GM19351 (cell line): Measurements from ENCODE around the gene SMYD3.
"Not testable (repeated sequence)": the region's sequence is repeated elsewhere in the genome, so short reads cannot be mapped to it uniquely, and the experiment has no call there.

Source experiments
- ATAC-seq: cut with Tn5 transposase; IDR thresholded peaks from one replicate; pipeline ENCODE4 v1.9.1; 2021; ENCODE audit warnings: mild to moderate bottlenecking, moderate library complexity; ENCODE audit not compliant: unreplicated experiment

SMYD3 gene

DNA sequence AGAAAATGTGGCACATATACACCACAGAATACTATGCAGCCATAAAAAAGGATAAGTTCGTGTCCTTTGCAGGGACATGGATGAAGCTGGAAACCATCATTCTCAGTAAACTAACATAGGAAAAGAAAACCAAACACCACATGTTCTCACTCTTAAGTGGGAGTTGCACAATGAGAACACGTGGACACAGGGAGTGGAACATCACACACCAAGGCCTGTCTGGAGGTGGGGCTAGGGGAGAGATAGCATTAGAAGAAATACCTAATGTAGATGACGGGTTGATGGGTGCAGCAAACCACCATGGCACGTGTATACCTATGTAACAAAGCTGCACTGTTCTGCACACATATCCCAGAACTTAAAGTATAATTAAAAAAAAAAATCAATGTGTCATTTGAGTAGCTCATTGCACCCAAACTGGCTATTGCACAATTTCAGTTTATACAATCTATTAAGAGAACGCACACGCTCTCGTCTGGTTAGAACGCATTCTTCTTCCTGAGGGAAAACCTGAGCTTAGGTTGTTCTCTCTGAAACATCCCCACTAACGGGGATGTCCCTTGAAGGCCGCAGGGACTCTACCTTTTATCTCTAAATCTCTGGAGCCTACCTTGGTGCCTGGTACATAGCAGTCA lies 535.9 kb downstream of the SMYD3 start:
- ATAC-seq: not testable (repeated sequence)

DNA sequence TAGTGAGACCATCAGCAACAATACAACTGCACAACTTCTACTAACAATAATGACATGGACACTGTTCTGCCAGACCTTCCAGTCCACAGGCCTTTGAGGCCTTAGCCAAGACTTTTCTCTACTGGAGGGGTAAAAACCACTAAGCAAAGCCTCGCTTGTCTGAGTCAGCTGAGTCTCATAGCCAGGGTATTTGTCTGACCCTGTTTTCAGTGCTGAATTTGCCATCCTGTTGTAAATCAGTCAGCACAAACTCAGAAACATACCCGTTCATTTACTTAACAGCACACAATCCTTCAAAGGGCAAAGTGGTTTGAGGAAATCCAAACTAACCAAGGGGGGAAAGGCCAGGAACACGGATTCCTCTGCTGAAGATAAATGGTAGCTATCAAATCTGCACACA lies 537.8 kb downstream of the SMYD3 start:
- ATAC-seq: no peak

DNA sequence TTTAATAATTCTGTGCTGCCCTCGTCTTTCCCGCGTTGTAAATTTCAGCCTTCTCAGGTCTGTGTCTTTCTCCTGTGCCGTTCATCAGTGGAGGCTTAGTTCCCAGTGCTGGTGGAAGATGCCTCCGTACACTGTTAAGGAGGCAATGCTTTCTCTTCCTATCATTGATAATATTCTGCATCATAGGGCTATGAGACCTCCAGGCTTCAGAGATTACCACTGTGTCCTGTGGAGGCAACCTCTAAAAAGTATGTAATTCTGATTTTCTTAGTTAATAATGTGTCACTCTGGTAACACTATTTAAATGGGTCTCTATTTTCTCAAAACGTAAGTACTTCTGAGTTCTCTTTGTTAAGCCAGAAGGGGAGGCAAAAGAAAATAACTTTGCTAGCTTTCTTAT lies 538.3 kb downstream of the SMYD3 start:
- ATAC-seq: no peak

DNA sequence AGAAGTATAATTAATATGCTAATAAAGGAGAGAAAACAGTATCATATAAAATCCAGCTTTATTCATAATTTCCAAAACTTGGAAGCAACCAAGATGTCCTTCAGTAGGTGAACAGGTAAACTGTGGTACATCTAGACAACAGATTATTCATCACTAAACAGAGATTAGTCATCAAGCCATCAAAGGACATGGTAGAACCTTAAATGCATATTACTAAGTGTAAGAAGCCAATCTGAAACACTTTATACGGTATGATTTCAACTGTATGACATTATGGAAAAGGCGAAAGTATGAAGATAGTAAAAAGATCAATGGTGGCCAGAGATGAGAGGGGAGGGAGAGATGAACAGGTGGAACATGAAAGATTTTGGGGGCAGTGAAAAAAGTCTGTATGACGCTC lies 541.7 kb downstream of the SMYD3 start:
- ATAC-seq: no peak

DNA sequence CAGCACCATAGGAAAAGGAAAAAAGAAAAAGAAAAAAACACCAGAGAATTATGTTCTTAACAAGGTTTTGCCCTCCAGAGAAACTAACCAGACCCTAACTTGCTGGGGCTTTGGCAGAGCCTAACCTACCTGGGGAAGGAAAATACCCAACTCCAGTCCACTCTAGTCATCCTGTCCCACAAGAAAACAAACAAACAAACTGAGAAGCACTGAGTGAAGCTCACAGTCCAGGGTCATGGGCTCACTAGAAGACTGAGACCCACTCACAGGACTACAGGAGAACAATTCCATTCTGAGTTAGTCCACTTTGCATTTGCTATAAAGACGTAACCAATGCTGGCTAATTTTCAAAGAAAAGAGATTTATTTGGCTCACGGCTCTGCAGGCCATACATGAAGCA lies 543.4 kb downstream of the SMYD3 start:
- ATAC-seq: no peak

DNA sequence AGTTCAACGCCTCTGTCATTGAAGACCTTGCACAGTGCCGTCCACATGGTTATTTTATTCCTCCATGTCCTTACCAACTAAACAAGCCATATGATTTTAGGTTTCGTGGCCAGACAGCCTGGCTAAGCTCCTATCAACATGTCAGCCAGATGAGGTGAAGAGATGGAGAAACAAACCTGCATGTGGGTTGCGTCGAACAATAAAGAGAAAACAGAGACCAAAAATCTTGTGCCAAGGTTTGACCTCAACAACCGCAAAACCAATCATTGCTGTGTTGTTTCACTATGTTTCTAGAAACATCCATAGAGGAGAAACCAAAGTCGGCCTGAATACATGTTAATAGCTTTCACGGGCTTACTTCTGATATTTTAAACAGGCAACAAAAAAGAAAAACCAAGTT lies 544.6 kb downstream of the SMYD3 start:
- no peak for ATAC-seq

DNA sequence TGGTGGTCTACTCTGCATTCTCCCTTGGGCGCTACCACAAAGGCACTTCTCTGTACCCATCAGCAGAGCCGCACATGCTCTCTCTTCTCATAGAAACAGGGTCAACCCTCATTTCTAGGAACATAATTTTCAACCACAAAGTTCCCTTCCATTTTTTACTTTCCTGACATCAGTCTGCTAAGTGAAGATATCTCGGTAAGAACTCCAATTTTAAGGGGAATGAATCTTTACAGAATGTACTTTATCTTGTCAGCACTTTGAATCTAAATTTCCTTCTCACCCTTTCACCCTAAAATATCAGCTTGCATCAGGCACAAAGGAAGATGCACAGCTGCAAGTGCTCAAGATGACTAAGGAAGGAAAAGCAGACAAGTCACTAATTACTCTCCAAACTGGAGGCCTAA lies 545.9 kb downstream of the SMYD3 start:
- no peak for ATAC-seq

DNA sequence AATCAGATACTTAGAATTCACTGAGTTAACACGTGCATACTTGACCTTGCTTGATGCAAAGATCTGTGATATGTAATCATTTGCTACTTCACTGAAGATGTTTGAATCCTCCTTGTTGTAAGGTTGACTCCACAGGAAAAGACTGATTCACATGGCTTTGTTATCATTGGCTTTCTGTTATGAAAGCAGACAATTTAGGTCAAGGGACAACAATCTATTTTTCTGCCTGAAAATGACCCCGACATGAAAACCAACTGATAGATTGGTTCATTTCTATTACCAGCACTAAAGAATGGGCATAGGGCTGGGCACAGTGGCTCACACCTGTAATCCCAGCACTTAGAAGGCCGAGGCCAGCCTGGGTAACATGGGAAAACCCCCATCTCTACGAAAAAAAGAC lies 546.9 kb downstream of the SMYD3 start:
- no peak for ATAC-seq

DNA sequence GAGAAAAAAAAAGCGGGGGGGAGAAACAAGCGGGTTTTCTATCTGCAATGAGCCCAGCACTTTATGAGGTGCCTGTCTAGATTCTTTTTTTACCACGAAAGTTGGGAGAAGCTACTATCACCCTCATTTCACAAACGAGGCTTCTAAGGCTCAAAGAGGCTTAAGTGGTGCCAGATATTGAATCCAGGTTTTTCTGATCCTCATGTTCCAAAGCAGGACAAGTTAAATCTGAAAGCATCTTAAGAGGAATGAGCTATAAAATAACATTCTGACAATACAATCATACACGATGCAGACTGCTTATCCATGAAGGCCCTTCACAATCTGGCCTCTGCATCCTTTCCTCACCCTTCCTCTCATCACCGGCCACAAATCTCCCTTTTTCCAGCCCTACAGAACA lies 549.1 kb downstream of the SMYD3 start:
- no peak for ATAC-seq

DNA sequence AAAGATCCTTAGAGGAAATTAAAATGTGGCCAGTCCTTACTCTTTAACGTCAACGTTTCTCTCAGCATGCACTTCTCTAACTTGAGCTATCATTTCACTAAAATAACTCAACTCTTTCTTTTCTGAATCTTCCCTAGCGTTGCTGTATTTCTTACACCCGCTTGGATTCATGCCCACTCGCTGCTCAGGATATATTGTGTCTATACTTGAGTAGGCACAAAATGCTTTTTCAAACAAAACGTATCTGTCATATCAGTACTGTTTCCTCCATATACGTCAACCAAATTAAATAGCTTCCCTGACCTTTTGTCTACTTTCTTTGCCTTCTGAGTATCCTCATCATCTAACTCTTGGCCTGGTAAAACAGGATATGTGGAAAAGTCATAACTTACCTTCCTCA lies 549.7 kb downstream of the SMYD3 start:
- ATAC-seq: no peak

DNA sequence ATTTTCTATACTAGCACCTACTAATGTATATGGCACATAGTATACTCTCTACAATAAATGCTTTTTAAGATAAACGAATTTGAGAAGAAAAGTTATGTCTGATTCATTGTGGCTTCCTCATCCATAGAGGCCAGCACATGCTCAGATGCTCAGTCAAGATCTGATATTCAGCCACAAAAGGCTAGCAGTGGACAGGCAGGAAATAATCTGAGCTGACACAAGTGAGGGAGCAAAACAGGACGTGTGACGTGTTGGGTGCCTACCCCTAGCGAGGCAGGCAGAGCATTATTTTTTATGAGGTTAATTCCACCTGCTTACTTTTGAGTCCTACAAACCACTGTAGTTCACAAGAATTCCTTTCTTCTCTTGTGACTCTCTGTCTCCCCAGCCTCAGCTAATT lies 550.9 kb downstream of the SMYD3 start:
- ATAC-seq: no peak

DNA sequence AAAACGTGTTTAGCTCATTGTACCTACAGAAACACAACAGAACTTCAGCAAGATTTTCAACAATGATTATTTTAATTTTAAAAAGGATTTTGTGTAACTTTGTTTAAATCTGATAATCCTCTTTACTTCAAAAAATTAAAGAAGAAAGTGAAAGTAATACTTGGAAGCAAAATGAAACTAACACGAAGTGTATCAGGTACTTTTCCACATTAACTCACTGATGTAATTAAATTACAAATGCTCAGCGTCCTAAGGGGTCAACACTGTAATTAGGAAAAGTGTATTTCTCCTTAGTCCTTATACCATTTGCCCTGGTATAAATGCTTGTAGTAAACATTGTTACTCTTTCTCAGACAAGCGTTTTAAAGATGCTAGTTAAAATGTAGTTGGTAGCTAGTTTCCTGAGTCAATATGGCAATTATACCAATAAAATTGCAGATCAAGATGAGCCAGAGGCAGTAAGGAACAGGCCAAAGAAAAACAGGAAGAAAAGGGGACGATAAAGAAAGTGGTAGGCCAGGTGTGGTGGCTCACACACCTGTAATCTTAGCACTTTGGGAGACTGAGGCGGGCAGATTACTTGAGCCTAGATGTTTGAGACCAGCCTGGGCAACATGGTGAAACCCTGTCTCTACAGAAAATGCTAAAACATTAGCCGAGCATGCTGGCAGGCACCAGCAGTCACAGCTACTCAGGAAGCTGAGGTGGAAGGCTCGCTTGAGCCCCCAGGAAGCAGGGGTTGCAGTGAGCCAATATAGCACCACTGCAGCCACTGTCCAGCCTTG lies 553.0 kb downstream of the SMYD3 start:
- peak; percentile 51 for ATAC-seq

DNA sequence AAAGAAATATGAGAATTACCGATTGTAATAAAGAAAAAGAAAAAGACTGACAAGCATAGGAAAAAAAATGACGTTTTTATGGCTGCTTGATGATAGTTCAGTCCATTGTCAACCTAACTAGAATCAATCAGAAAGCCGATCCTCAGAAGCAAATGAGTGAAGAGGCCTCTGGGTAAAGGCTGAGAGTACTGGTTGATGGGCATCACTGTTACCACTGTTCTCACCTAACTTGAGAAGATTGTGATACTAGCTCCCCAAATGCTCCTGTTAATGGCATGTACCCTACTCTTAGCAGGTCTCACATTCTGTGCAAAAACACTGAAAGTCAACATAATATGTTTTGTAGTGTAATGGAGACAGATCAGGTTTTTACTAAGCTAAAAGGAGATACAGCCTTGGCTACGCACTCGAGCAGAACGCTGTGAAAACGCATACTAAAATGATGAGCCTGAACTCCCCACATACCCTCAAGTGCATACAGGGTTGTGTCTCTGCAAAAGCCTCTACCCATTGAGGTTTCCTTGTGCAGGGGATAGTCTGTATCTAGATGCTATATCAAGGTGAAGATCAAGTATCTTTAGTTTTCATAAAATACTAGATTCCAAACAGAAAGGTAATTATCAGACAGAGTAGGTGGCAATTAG lies 554.6 kb downstream of the SMYD3 start:
- ATAC-seq: no peak

DNA sequence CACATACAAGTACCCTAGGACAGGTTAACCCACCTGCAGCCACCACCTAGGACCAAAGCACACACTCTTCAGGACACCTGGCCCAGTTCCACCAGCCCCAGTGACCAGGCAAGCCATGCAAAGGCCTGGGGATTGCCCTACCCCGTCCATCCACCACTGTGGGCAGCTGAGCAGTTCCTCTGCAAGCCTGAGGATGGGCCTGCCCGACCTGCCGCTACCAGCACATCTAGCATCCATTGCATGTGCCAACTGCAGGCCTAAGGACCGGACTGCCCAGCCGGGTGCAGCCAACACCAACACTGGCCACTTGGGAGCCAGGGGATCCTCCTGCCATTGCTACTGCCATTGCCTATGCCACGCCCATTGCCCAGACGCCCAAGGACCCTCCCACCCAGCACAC lies 558.3 kb downstream of the SMYD3 start:
- ATAC-seq: no peak

DNA sequence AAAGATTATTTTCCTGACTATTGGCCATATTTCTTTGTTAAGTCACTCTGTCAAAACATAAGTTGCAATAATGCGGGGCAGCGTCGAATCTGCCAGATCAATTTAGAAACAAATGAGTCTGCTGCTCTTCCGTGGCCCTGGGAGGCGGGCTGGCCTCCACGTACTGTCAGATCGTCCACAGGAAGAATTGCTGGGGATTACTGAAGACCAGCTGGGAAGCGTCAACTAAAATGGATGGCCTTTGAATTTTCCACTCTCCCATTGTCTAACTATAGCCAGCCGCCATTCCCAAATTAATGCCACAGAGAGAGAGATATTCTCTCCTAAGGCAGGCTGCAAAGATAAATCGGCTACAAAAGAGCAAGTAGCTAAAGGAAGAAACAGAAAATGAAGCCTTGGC lies 560.2 kb downstream of the SMYD3 start:
- ATAC-seq: no peak

DNA sequence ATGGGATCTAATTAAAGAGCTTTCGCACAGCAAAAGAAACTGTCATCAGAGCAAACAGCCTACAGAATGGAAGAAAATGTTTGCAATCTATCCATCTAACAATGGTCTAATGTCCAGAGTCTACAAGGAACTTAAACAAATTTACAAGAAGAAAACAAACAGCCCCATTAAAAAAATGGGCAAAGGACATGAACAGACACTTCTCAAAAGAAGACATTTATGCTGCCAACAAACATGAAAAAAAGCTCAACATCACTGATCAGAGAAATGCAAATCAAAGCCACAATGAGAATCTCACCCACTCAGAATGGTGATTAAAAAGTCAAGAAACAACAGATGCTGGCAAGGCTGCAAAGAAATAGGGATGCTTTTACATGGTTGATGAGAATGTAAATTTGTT lies 561.9 kb downstream of the SMYD3 start:
- ATAC-seq: not testable (repeated sequence)

DNA sequence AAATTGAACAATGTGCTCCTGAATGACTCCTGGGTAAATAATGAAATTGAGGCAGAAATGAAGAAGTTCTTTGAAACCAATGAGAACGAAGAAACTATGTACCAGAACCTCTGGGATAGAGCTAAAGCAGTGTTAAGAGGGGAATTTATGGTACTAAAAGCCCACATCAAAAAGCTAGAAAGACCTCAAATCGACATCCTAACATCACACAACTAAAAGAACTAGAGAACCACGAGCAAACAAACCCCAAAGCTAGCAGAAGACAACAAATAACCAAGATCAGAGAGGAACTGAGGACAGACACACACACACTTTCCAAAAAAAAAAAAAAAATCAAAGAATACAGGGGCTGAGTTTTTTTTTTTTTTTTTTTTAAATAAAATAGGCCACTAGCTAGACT lies 564.2 kb downstream of the SMYD3 start:
- ATAC-seq: no peak

DNA sequence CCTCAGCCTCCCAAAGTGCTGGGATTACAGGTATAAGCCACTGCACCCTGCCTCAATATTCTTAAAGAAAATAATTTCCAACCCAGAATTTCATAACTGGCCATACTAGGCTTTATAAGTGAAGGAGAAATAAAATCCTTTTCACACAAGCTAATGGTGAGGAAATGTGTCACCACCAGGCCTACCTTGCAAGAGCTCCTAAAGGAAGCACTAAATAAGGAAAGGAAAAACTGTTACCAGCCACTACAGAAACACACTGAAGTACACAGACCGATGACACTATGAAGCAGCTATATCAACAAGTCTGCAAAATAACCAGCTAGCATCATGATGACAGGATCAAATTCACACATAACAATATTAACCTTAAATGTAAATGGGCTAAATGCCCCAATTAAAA lies 565.3 kb downstream of the SMYD3 start:
- ATAC-seq: not testable (repeated sequence)

DNA sequence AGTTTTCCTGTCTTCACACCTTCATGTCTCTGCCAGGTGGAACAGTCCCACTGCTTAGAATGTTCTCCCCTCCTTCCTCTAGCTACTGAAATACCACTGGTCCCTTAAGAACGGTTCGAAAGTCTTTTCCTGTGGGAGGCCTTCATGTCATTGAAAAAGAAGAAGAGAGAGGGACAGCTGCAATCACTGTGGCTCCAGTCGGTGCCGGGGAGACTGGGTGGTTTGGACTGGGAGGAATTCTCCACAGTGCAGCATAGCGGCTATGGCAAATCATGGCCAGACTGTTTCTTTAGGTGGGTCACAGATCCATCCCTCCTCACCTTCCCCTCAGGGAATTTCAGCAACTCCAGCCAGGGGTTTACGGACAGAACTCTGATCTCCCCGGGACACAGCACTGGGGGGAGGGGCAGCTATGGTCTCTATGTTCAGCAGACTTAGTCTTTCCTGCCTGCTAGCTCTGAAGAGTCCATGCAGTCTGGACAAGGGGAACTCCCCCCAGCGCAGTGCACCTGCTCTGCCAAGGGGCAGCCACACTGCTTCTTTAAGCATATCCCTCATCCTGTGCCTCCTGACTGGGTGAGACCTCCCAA lies 567.2 kb downstream of the SMYD3 start:
- ATAC-seq: no peak

DNA sequence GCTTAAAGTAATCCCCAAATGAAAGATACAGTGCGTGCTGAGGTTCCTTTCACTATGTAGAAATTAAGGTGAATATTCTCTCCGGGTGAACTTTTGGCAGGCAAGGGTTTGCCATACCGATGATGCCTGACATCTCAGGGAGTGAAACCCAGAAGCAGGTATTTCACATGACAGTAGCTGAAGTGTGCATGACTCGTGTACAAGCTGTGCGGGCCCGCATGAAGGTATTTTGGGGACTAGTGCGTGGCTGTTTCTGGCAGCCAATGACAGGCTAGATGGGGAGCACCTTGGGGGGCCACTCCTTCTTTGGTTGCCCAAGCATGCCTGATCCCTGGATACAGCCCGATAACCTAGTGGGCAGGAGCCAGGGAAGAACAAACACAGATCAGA lies 569.0 kb downstream of the SMYD3 start:
- no peak for ATAC-seq

DNA sequence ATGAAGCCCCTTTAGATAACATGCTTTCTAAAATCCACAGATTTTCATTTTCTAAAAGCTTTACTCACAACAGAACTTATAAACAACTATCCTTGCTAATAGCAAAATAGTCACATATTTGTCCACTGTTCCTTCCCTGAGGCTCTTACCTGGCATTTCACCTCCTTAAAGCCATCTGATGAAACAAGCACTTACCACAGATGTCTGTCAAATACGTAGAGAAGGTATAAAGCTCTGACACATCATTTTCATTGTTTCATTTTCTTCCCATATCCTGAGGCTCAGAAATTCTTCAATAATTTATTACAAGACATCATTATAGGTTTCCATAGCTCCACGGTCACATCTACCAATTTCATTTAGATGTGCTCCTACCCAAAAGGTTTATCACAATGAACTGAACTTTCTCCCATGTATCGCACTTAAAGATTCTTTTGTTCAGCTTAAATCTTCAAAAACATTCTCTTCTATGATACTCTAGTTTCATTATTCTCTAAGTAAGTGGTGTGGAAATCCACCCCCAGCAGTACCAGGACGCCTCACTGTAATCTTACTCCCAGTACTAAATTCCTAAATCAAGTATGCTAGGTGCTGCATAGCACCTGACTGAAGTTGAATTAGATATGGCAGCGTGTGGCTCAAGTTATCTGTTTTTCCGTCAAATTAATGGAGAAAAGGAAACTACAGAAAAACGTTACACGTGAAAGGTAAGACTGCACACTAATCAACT lies 569.6 kb downstream of the SMYD3 start:
- no peak for ATAC-seq
